IPS-20b (cell line): ENCODE data around the gene PTPRE.

Source experiments
- H3K27ac ChIP-seq: one replicate; pipeline ENCODE4 v1.5.1; 2013; ENCODE audit warnings: low read length
- H3K27me3 ChIP-seq: 2 replicates; pipeline ENCODE4 v1.6.1; 2013; ENCODE audit warnings: mild to moderate bottlenecking, low read length, inconsistent platforms; ENCODE audit not compliant: insufficient read depth
- H3K36me3 ChIP-seq: 2 replicates; pipeline ENCODE4 v1.6.1; 2013; ENCODE audit warnings: low read depth, mild to moderate bottlenecking, inconsistent platforms, low read length, moderate library complexity; ENCODE audit not compliant: insufficient read depth
- H3K4me1 ChIP-seq: 2 replicates; pipeline ENCODE4 v1.6.1; 2013; ENCODE audit warnings: mild to moderate bottlenecking, control low read depth, inconsistent platforms, low read length, moderate library complexity; ENCODE audit not compliant: insufficient read depth
- H3K4me3 ChIP-seq: 2 replicates; pipeline ENCODE4 v1.5.1; 2013; ENCODE audit warnings: mild to moderate bottlenecking, low read length, inconsistent platforms
- H3K9ac ChIP-seq: 2 replicates; pipeline ENCODE4 v1.6.1; 2013; ENCODE audit warnings: low read depth, mild to moderate bottlenecking, inconsistent platforms, low read length, moderate library complexity
- H3K9me3 ChIP-seq: 2 replicates; pipeline ENCODE4 v1.6.1; 2013; ENCODE audit warnings: mild to moderate bottlenecking, low read depth, low read length, inconsistent platforms; ENCODE audit not compliant: insufficient read depth

Gene PTPRE

GRCh38 chr10:127939786-127940330 is 33.0 kb downstream of the PTPRE start:
- no peaks in the 10 kb centered on the region for H3K36me3 ChIP-seq
- H3K4me3 ChIP-seq: no peak overlapping the region
- H3K27ac ChIP-seq: no peak overlapping the region
- H3K4me1 ChIP-seq: no peaks in the 10 kb centered on the region
- H3K9ac ChIP-seq: no peak overlapping the region
- H3K9me3 ChIP-seq: no peaks in the 10 kb centered on the region
- H3K27me3 ChIP-seq: no peaks in the 10 kb centered on the region

GRCh38 chr10:127940866-127941640 is 34.1 kb downstream of the PTPRE start:
- H3K9me3 ChIP-seq: no peaks in the 10 kb centered on the region
- H3K9ac ChIP-seq: no peak overlapping the region
- H3K27me3 ChIP-seq: no peaks in the 10 kb centered on the region
- no peak overlapping the region for H3K27ac ChIP-seq
- no peaks in the 10 kb centered on the region for H3K4me1 ChIP-seq
- H3K36me3 ChIP-seq: no peaks in the 10 kb centered on the region
- no peak overlapping the region for H3K4me3 ChIP-seq

GRCh38 chr10:127942811-127943210 is 35.9 kb downstream of the PTPRE start:
- Histone ChIP-seq H3K27me3 (no peaks in the 10 kb centered on the region), H3K36me3 (no peaks in the 10 kb centered on the region), H3K27ac (no peak overlapping the region), H3K9me3 (no peaks in the 10 kb centered on the region), H3K4me3 (no peak overlapping the region), H3K9ac (no peak overlapping the region), H3K4me1 (no peaks in the 10 kb centered on the region)

GRCh38 chr10:127943336-127943910 is 36.5 kb downstream of the PTPRE start:
- Histone ChIP-seq H3K27me3 (no peaks in the 10 kb centered on the region), H3K36me3 (no peaks in the 10 kb centered on the region), H3K9me3 (no peaks in the 10 kb centered on the region), H3K4me3 (no peak overlapping the region), H3K9ac (no peak overlapping the region), H3K27ac (no peak overlapping the region), H3K4me1 (no peaks in the 10 kb centered on the region)

GRCh38 chr10:127944256-127944655 is 37.4 kb downstream of the PTPRE start:
- Histone ChIP-seq H3K9ac (no peak overlapping the region), H3K4me1 (no peaks in the 10 kb centered on the region), H3K27me3 (no peaks in the 10 kb centered on the region), H3K4me3 (no peak overlapping the region), H3K27ac (no peak overlapping the region), H3K9me3 (no peaks in the 10 kb centered on the region), H3K36me3 (no peaks in the 10 kb centered on the region)

DNA sequence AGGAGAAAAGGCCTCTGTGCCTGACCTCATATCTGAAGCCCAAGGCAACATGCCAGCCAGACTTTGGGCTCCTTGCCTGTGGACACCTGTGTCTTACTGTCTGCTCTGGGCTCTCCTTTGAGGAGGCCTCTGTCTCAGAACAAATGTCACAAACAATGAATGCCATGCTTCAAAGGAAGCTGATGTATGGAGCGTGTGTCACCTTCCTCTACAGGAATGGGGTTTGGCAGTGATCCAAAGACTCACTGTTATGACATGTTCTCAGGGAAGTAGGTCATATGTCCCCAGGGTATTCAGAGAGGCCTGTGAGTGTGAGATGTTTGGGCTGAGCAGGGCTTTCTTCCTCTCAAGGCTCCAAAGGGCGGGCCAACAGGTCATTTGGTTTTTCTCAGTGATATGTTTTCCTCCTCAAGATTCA is 38.4 kb downstream of the PTPRE start:
- Histone ChIP-seq H3K4me1 (no peaks in the 10 kb centered on the region), H3K9ac (no peak overlapping the region), H3K27me3 (no peaks in the 10 kb centered on the region), H3K27ac (no peak overlapping the region), H3K4me3 (no peak overlapping the region), H3K9me3 (no peaks in the 10 kb centered on the region), H3K36me3 (no peaks in the 10 kb centered on the region)

GRCh38 chr10:127945948-127946711 is 39.2 kb downstream of the PTPRE start:
- Histone ChIP-seq H3K36me3 (no peaks in the 10 kb centered on the region), H3K4me3 (no peak overlapping the region), H3K27me3 (no peaks in the 10 kb centered on the region), H3K4me1 (no peaks in the 10 kb centered on the region), H3K27ac (no peak overlapping the region), H3K9me3 (no peaks in the 10 kb centered on the region), H3K9ac (no peak overlapping the region)

GRCh38 chr10:127947211-127947610 is 40.3 kb downstream of the PTPRE start:
- Histone ChIP-seq H3K27me3 (no peaks in the 10 kb centered on the region), H3K36me3 (no peaks in the 10 kb centered on the region), H3K27ac (no peak overlapping the region), H3K9me3 (no peaks in the 10 kb centered on the region), H3K9ac (no peak overlapping the region), H3K4me1 (no peaks in the 10 kb centered on the region), H3K4me3 (no peak overlapping the region)

DNA sequence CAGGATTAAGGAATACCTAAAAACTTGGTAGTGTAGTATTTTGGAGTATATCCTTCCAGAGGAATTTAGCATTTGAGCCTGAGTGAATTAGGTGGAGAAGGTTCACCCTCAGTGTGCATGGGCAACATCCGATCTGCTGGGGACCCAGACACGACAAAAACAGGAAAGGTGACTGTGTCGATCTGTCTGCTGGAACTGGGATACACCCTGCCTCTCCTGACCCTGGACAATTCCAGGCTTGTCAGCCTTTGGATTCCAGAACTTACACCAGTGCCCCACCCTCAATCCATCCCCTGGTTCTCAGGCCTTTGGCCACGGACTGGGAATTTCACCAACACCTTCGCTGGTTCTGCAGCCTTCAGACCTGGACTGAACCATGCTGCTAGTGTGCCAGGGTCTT is 41.9 kb downstream of the PTPRE start:
- Histone ChIP-seq H3K4me1 (no peaks in the 10 kb centered on the region), H3K36me3 (no peaks in the 10 kb centered on the region), H3K27ac (no peak overlapping the region), H3K4me3 (no peak overlapping the region), H3K9me3 (no peaks in the 10 kb centered on the region), H3K9ac (no peak overlapping the region), H3K27me3 (no peaks in the 10 kb centered on the region)

DNA sequence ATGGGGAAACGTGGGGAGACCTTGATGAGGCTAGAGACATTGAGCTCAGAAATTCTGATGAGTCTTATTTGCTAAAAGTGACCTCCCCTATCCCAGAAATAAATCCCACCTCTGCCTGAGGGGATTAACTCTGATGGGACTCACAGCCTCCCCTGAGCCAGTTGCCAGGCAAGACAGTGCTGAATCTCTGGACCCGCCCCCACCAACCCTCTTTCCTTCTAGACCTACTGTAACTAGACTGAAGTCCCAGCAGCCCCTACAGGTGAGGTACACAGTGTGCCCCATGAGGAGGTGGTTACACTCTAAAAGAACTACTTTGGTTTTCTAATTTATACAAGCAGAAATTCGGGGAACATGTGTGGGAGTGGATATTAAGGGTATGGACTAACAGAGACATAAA is 42.9 kb downstream of the PTPRE start:
- Histone ChIP-seq H3K4me3 (no peak overlapping the region), H3K36me3 (no peaks in the 10 kb centered on the region), H3K27ac (no peak overlapping the region), H3K9me3 (no peaks in the 10 kb centered on the region), H3K27me3 (no peaks in the 10 kb centered on the region), H3K4me1 (no peaks in the 10 kb centered on the region), H3K9ac (no peak overlapping the region)

GRCh38 chr10:127951861-127952574 is 45.1 kb downstream of the PTPRE start:
- no peaks in the 10 kb centered on the region for H3K9me3 ChIP-seq
- no peak overlapping the region for H3K9ac ChIP-seq
- no peak overlapping the region for H3K4me3 ChIP-seq
- no peak overlapping the region for H3K27ac ChIP-seq
- H3K27me3 ChIP-seq: no peaks in the 10 kb centered on the region
- no peaks in the 10 kb centered on the region for H3K4me1 ChIP-seq
- H3K36me3 ChIP-seq: no peaks in the 10 kb centered on the region
